HepG2 (cell line): Measurements from ENCODE around the gene BOLA3. TPM values are rescaled to one million over a fixed set of nuclear protein-coding genes. Genes with fewer than 3 reads are reported as not detected.
A peak's percentile ranks its signal among the peaks of the same experiment; 100 is the strongest.

Experiments
- AFF4 ChIP-seq: sonication (generic); formaldehyde crosslinking; IDR thresholded peaks from 2 replicates; pipeline ENCODE4 v1.4.0; 2020; ENCODE audit warnings: missing genetic modification reagents
- EP300 ChIP-seq, 3 experiments: sonication (generic) in 1 of 3; formaldehyde crosslinking in 1 of 3; IDR thresholded peaks; 2 replicates each; pipeline versions ENCODE4 v1.5.1 to v1.6.1; 2011 to 2020; ENCODE audit warnings: low read depth in 2 of 3, low read length in 2 of 3, borderline replicate concordance in 1 of 3, improper control_type of control experiment in 1 of 3, mild to moderate bottlenecking in 1 of 3, missing genetic modification reagents in 1 of 3, moderate library complexity in 1 of 3
- MAFG ChIP-seq: sonication (generic); formaldehyde crosslinking; IDR thresholded peaks from 2 replicates; pipeline ENCODE4 v1.5.1; 2020; ENCODE audit warnings: mild to moderate bottlenecking, missing genetic modification reagents
- MAX ChIP-seq: IDR thresholded peaks from 2 replicates; pipeline ENCODE4 v1.6.1; 2012; ENCODE audit warnings: inconsistent platforms
- MTA1 ChIP-seq: sonication (generic); formaldehyde crosslinking; IDR thresholded peaks from 2 replicates; pipeline ENCODE4 v1.4.0; 2020; ENCODE audit warnings: missing genetic modification reagents, mild to moderate bottlenecking, borderline replicate concordance
- NFKB2 ChIP-seq: sonication (generic); formaldehyde crosslinking; IDR thresholded peaks from 2 replicates; pipeline ENCODE4 v1.4.0; 2020; ENCODE audit warnings: missing genetic modification reagents, borderline replicate concordance
- POGK ChIP-seq: sonication (generic); formaldehyde crosslinking; conservative IDR thresholded peaks from 2 replicates; pipeline ENCODE4 v1.8.0; 2022; ENCODE audit warnings: mild to moderate bottlenecking, moderate library complexity, missing genetic modification reagents
- RARG ChIP-seq: sonication (generic); formaldehyde crosslinking; IDR thresholded peaks from 2 replicates; pipeline ENCODE4 v1.4.0; 2020; ENCODE audit warnings: low read depth, mild to moderate bottlenecking, missing genetic modification reagents
- SIN3B ChIP-seq: fragments of 150-350 bp; IDR thresholded peaks from 2 replicates; pipeline ENCODE4 v1.6.1; 2014; ENCODE audit warnings: low read length
- SMAD9 ChIP-seq: sonication (generic); formaldehyde crosslinking; IDR thresholded peaks from 2 replicates; pipeline ENCODE4 v1.5.1; 2020; ENCODE audit warnings: mild to moderate bottlenecking, missing genetic modification reagents
- ZFP36L1 ChIP-seq: sonication (generic); formaldehyde crosslinking; IDR thresholded peaks from 2 replicates; pipeline ENCODE4 v1.8.0; 2022; ENCODE audit warnings: mild to moderate bottlenecking, missing genetic modification reagents, moderate library complexity
- ZNF282 ChIP-seq: fragments of 450-650 bp; IDR thresholded peaks from 2 replicates; pipeline ENCODE4 v1.6.1; 2018; ENCODE audit not compliant: partially characterized antibody
- ZNF337 ChIP-seq: sonication (generic); formaldehyde crosslinking; IDR thresholded peaks from 2 replicates; pipeline ENCODE4 v1.5.1; 2020; ENCODE audit warnings: missing genetic modification reagents, low read depth, mild to moderate bottlenecking, borderline replicate concordance
- ZNF343 ChIP-seq: sonication (generic); formaldehyde crosslinking; IDR thresholded peaks from 2 replicates; pipeline ENCODE4 v1.4.0; 2020; ENCODE audit warnings: mild to moderate bottlenecking, missing genetic modification reagents
- ZNF746 ChIP-seq: sonication (generic); formaldehyde crosslinking; IDR thresholded peaks from 2 replicates; pipeline ENCODE4 v1.8.0; 2022; ENCODE audit warnings: mild to moderate bottlenecking, missing genetic modification reagents
- ZNF790 ChIP-seq: sonication (generic); formaldehyde crosslinking; IDR thresholded peaks from 2 replicates; pipeline ENCODE4 v1.8.0; 2022; ENCODE audit warnings: missing genetic modification reagents, mild to moderate bottlenecking, borderline replicate concordance
- polyA plus RNA-seq, 8 experiments: library from polyadenylated mRNA; depleted of rRNA in 3 of 8; stranded (reverse) in 7 of 8; unstranded in 1 of 8; fragments of >200 nt; fragmentation: Illumina TruSeq in 4 of 8; extraction: Trizol in 4 of 8; gene quantifications; 2 replicates each; pipeline versions ENCODE4 v1.2.1 to v1.2.3, GENCODE V29; 2011 to 2016; ENCODE audit warnings: low read depth in 4 of 8, missing spikeins in 1 of 8, mixed read lengths in 1 of 8; ENCODE audit not compliant: insufficient read depth in 1 of 8
- total RNA-seq, 5 experiments: library from RNA; depleted of rRNA; stranded (reverse); fragments of >200 nt; fragmentation: Illumina TruSeq; extraction: Trizol; gene quantifications; 2 replicates each; pipeline ENCODE4 v1.2.3, GENCODE V29; 2016; ENCODE audit warnings: low read depth in 1 of 5

BOLA3 gene
- total and polyA plus RNA-seq, 2 of the 13 experiments (the other 11 are each of a cell fraction or from before 2014, with no cell fraction given): 89.7 to 170 TPM

DNA sequence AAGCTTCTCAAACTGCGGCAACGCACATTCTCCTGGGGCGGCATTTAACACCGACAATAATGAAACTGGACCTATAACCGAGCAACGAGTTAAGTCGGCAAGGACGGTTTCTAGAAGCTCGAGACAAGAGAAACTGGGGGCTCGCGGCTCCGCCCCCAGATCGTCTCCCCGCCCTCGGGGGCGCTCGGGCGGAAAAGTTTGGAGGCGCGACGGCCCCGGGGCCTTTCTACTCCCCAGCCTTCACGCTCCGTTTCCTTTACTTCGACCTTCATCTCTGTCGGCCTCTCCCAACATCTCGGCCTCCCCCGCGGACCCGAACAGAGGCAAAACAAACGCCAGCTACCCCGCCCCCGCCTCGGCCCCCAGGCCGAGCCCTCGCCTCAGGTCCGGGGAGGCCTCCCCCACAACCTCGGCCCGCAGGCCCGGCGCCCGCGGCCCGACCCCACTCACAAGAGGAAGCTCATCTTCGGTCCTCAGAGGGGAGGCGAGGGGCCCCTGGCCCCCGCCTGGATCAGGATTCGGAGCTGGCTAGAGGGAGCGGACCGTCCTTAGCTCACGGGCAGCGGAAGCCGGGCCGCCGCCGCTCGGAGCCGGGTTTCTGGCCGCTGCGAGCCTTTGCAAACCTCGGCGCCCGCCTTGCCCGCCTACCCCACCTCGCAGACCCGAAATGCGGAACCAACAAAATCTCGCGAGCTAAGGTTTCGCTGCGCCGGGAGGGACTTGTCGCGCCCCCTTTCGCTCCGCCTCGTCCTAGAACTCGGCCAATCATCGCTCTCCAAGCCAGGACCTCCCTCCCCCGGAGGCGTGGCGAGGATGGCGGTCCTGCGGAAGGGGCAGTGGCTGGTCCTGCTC, 30.7 kb upstream of the BOLA3 start, which contains the start of gene MOB1A (continued):
- 0 out of 2 replicates have a peak, but pooled peaks have one; percentile 16 for TF ChIP-seq AFF4
- peak; percentile 43; the same call in 1 of the 2 replicates for TF ChIP-seq MAX
- TF ChIP-seq MTA1 (CRISPR knock-in tag): 0 out of 2 replicates have a peak, but pooled peaks have one; percentile 29
- TF ChIP-seq EP300 (IDR thresholded peaks at IDR 0.05; ENCODE audit: low read depth in 2 of 2, low read length in 2 of 2): no peak
- no peak for TF ChIP-seq EP300 (CRISPR knock-in tag; IDR thresholded peaks at IDR 0.05; ENCODE audit: borderline replicate concordance)
- no peak for TF ChIP-seq MAFG (CRISPR knock-in tag)
- no peak for TF ChIP-seq RARG (CRISPR knock-in tag)
- TF ChIP-seq ZFP36L1 (CRISPR knock-in tag): 0 out of 2 replicates have a peak, but pooled peaks have one; percentile 31
- TF ChIP-seq SMAD9 (CRISPR knock-in tag): 0 out of 2 replicates have a peak, but pooled peaks have one; percentile 33
- TF ChIP-seq ZNF746 (CRISPR knock-in tag): peak; percentile 62; the same call in 1 of the 2 replicates
- peak; percentile 68; the same call in 1 of the 2 replicates for TF ChIP-seq ZNF790 (CRISPR knock-in tag)
- TF ChIP-seq ZNF282: no peak
- TF ChIP-seq ZNF337: peak; percentile 35; the same call in 1 of the 2 replicates
- peak; percentile 93 for TF ChIP-seq NFKB2 (CRISPR knock-in tag)
- no peak; the same call in 1 of the 2 replicates for TF ChIP-seq ZNF343 (CRISPR knock-in tag)
- 0 out of 2 replicates have a peak, but pooled peaks have one; percentile 19 for TF ChIP-seq POGK
- TF ChIP-seq SIN3B: no peak; the same call in 1 of the 2 replicates
- TF ChIP-seq, all 625 proteins: peak for 261
